WTC11 (cell line): Measurements from ENCODE around the gene NCOA1.

Experiments used
- ESRRA ChIP-seq: sonication (generic); formaldehyde crosslinking; IDR thresholded peaks from 2 replicates; pipeline ENCODE4 v1.8.1; 2022; ENCODE audit warnings: mild to moderate bottlenecking, missing genetic modification reagents, borderline replicate concordance
- ETV6 ChIP-seq: sonication (generic); formaldehyde crosslinking; IDR thresholded peaks from 2 replicates; pipeline ENCODE4 v1.8.1; 2022; ENCODE audit warnings: mild to moderate bottlenecking, missing genetic modification reagents
- TEAD4 ChIP-seq: sonication (generic); formaldehyde crosslinking; IDR thresholded peaks from 2 replicates; pipeline ENCODE4 v1.8.0; 2022; ENCODE audit warnings: mild to moderate bottlenecking, missing genetic modification reagents
- USF1 ChIP-seq: sonication (generic); formaldehyde crosslinking; IDR thresholded peaks from 2 replicates; pipeline ENCODE4 v1.8.0; 2022; ENCODE audit warnings: mild to moderate bottlenecking, missing genetic modification reagents
- ZNF416 ChIP-seq: fragments of 250-450 bp; sonication (Bioruptor Pico); IDR thresholded peaks from 2 replicates; pipeline ENCODE4 v1.9.0; 2021; ENCODE audit warnings: mild to moderate bottlenecking, inconsistent platforms
- ZNF512 ChIP-seq: sonication (generic); formaldehyde crosslinking; IDR thresholded peaks from 2 replicates; pipeline ENCODE4 v1.8.1; 2022; ENCODE audit warnings: missing genetic modification reagents, borderline replicate concordance
- TF ChIP-seq, protein P1 (sequence below): fragments of 200-600 bp; IDR thresholded peaks from 2 replicates; pipeline ENCODE4 v1.8.0; 2022; ENCODE audit warnings: antibody characterized with exemption
- TF ChIP-seq, protein P2 (sequence below): sonication (generic); formaldehyde crosslinking; IDR thresholded peaks from 2 replicates; pipeline ENCODE4 v1.8.1; 2022; ENCODE audit warnings: mild to moderate bottlenecking, moderate library complexity, missing genetic modification reagents

GRCh38 chr2:24683408-24683807, 192.4 kb downstream of the NCOA1 start:
- TF ChIP-seq, protein P1, sequence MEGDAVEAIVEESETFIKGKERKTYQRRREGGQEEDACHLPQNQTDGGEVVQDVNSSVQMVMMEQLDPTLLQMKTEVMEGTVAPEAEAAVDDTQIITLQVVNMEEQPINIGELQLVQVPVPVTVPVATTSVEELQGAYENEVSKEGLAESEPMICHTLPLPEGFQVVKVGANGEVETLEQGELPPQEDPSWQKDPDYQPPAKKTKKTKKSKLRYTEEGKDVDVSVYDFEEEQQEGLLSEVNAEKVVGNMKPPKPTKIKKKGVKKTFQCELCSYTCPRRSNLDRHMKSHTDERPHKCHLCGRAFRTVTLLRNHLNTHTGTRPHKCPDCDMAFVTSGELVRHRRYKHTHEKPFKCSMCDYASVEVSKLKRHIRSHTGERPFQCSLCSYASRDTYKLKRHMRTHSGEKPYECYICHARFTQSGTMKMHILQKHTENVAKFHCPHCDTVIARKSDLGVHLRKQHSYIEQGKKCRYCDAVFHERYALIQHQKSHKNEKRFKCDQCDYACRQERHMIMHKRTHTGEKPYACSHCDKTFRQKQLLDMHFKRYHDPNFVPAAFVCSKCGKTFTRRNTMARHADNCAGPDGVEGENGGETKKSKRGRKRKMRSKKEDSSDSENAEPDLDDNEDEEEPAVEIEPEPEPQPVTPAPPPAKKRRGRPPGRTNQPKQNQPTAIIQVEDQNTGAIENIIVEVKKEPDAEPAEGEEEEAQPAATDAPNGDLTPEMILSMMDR: no peak
- TF ChIP-seq USF1 (CRISPR knock-in tag) (no peak), ETV6 (CRISPR knock-in tag) (no peak), TEAD4 (CRISPR knock-in tag) (no peak), ZNF416 (CRISPR knock-in tag) (no peak), ZNF512 (CRISPR knock-in tag) (no peak), ESRRA (CRISPR knock-in tag) (no peak)
- TF ChIP-seq, protein P2, sequence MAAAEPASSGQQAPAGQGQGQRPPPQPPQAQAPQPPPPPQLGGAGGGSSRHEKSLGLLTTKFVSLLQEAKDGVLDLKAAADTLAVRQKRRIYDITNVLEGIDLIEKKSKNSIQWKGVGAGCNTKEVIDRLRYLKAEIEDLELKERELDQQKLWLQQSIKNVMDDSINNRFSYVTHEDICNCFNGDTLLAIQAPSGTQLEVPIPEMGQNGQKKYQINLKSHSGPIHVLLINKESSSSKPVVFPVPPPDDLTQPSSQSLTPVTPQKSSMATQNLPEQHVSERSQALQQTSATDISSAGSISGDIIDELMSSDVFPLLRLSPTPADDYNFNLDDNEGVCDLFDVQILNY (CRISPR knock-in tag): no peak
